Activated CD4-positive, CD25-positive, alpha-beta regulatory T cell (primary cell): ENCODE measurements around the gene ANKRD26.
"Not testable (repeated sequence)": the region's sequence is repeated elsewhere in the genome, so short reads cannot be mapped to it uniquely, and the experiment has no call there.

Experiments used
- DNase-seq, 4 experiments: peaks; one replicate each; lab custom pipeline; 2025; lab: John Stamatoyannopoulos, UW

The ANKRD26 gene

GRCh38 chr10:27099916-27100812, at the start of gene ANKRD26:
ANKRD26 (minus strand) TSS chr10:27100494; CDS start chr10:27100326, 168 bp downstream.
- peak; percentile 81 to 95 (median 91) for DNase-seq

DNA sequence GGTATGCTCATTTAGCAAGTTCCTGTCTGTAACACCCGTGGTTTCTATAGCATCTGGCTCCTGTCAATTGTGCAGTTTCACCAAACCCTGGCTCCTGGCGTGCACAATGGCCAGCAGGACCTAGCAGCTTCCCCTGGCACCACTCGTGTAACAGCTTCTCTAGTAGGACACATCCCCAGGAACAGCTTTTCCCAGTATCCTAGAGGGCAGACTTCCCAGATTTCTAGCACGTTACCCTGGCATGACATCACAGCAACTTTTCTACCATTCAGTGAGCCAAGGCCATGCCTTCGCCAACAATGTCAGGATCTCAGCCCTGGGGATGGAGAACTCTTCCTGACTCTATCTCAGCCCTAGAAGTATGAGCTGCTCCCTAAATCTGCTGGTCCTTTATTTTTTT, 47.4 kb upstream of the ANKRD26 start:
- DNase-seq, result no peak

DNA sequence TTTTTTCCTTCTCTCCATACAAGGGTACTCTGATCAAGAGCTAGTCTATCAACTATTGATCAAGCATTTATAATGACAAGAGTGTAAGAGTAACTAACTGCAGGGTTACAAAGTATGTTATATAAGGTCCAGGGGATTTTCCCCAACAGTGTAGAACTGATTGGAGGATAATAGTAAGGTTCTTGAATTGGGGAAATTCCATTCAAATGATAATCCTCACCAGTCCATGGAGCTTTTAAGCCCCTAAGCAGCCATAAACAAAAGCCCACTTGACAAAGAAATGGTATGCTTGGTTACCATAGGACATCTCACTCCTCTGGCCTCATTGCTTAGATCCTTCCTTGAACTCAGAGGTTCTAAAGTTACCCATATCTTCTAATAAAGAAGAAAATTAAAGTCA, 45.6 kb upstream of the ANKRD26 start:
- DNase-seq, result no peak

DNA sequence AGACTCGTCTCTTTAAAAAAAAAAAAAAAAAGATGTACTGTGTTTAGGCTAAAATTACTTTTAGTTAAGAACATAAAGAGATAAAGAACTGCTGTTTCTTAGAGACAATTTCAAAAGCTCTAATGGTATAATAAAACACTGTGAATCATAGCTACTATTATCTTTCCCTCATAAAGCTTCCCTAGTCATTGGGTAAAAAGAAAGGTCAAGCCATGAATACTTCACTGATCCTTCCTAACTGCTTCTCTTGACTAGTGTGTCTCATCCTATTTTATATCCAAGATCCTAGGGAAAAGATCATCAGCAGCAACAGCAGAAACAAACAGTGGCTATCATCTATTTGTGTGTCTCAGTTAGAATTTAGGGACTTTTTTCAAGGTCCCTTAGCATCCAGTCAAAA, 43.4 kb upstream of the ANKRD26 start:
- DNase-seq, result no peak

- no peak for DNase-seq
Measured at GRCh38 chr10:27138277-27138676, 38.0 kb upstream of the ANKRD26 start.

DNA sequence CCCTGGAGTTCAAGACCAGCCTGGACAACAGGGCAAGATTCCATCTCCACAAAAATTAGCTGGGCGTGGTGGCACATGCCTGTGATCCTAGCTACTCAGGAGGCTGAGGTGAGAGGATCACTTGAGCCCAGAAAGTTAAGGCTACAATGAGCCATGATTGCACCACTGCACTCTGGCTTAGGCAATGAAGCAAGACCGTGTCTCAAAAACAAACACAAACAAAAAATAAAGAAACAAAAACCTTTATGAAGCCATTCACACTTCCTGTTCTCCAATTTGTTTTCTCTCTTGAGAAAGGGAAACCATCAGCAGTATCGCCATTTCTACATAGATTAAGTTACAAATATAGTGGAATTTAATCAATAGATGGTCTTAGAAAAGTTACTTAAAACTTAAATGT, 34.1 kb upstream of the ANKRD26 start:
- no peak for DNase-seq

- DNase-seq, result no peak
Measured at GRCh38 chr10:27108165-27108564, 7.9 kb upstream of the ANKRD26 start.

- DNase-seq, result no peak
Measured at GRCh38 chr10:27104919-27105318, 4.6 kb upstream of the ANKRD26 start.

DNA sequence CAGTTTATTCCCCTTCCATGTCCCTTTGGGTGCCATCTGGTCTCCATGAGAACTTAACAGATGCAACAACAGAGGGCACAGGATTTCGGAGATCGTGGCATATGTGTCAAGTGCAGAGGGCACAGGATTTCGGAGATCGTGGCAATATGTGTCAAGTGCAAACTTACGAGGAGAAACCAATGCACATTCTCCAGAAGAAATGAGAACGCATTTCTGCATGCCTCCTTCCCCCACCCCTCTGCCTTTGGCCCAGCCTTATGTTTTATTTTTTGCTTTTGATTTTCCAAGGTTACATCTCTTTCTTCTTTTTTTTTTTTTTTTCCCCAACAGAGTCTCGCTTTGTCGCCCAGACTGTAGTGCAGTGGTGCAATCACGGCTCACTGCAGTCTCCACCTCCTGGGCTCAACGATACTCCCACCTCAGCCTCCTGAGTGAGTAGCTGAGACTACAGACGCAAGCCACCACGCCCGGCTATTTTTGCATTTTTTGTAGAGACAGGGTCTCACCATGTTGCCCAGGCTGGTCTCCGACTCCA, 586 bp upstream of the ANKRD26 start:
- DNase-seq, result no peak

DNA sequence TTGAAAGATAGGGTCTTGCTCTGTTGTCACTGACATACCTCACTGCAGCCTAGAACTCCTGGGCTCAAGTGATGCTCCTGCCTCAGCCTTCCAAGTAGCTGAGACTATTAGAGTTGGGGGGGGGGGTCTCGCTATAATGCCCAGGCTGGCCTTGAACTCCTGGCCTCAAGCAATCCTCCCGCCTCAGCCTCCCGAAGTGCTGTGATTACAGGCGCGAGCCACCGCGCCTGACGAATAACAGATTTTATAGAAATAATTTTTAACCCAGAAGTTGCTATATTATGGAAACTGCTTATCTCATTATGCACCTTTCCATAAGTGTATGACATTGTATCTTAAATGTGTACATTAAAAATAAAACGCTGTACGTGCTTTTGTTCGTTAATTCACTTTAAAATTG, 846 bp downstream of the ANKRD26 start:
- DNase-seq, result no peak

- DNase-seq, result no peak
Measured at GRCh38 chr10:27088119-27089044, 11.9 kb downstream of the ANKRD26 start.

DNA sequence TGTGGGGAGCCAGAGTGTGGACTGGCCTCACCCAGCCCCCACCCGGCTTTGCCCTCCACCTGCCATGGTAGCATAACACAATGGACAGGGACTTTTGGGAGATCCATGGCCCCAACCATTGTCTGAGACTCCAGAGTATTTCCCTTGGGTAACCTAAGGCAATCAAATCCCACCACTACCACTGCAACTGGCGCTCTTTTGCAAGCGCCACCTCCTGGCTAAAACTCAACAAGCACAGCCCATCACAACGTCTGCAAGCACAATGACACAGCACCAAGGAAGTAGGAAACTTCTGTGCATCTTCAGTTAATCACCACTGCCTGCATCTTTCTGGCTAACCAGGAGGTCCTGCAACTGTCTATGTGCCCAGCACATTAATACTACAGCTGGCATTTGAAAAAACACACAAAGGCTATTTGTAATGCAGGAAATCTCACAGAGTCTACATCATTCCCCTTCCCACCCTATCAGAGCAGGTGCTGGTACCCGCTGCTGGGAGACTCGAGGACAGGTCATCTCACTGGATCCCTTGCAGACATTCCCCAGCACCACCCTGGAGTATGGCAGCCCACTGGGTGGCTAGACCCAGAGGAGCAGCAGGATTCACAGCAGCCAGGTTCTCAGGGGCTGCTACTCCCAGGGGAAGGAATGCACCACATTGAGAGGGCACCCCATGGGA, 27.7 kb downstream of the ANKRD26 start:
- DNase-seq, result no peak

GRCh38 chr10:27068217-27068891, 31.9 kb downstream of the ANKRD26 start:
- DNase-seq, result no peak

DNA sequence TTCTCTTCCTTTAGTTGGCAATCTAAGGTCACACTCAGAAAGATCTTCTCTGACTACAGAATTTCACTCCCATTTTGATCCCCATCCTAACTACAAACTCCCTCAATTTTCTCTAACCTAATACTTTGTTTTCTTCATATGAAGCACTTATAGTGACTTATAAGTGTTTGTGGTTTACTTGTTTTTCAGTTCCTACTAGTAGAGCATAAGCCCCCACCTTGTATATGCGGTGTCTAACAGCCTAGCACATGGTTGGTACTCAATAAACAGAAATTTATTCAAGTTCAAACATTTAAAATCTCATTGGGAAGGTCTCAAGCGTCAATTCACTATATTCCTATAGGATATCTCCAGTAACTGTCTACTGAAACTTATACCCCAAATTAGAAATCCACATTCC, 35.2 kb downstream of the ANKRD26 start:
- no peak for DNase-seq

GRCh38 chr10:27052656-27053055, 47.6 kb downstream of the ANKRD26 start:
- DNase-seq, result no peak

DNA sequence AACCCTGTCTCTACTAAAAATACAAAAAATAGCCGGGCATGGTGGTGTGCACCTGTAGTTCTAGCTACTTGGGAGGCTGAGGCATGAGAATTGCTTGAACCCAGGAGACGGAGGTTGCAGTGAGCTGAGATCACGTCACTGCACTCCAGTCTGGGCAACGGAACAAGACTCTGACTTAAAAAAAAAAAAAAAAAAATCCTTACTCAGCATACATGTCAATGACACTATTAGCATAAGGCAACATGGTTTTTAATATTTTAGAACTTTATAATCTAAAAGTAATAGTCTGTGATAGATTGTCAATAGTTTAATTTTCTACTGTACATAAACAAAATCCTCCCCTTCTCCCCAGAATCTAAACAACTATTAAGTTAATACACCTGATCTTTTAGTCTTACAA, 55.0 kb downstream of the ANKRD26 start:
- DNase-seq, result not testable (repeated sequence)

GRCh38 chr10:27041196-27041595, 59.1 kb downstream of the ANKRD26 start:
- no peak for DNase-seq

- no peak for DNase-seq
Measured at GRCh38 chr10:27038168-27038567, 62.1 kb downstream of the ANKRD26 start.

DNA sequence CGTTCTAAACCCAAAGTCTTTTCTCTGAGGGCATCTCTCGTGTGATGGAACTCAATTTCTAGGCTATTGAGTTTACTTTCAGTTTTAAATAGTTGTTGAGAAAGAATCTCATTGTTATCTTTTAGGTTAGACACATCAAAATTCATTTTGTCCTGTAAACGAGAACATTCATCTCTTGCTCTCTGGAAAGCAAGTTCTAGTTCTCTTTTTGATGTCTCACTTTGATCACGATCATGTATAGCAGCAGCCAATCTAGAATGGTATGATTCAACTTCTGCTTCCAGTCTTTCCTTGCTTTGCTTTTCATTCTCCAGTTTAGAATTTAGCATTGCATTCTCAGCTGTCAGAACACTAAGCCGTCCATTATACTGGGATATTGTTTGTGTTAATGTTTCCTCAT, 65.1 kb downstream of the ANKRD26 start:
- DNase-seq, result no peak

DNA sequence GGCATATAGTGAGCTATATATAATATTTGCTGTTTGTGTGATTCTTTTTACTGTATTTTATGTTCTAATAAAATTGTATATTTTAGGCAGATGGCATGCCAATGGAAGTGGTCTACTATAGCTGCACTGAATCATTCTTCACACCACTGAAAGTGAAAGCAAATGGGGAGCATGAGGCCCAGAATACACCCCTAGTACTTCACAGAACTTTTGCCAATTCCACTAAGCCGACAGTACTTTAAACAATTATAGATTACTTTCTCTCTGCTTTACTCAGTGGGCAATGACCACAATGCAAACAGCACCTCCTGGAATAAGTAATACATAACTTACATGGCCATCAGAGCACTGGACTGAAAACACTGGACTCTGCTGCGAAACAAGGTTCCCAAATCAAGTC, 70.2 kb downstream of the ANKRD26 start:
- DNase-seq, result no peak

DNA sequence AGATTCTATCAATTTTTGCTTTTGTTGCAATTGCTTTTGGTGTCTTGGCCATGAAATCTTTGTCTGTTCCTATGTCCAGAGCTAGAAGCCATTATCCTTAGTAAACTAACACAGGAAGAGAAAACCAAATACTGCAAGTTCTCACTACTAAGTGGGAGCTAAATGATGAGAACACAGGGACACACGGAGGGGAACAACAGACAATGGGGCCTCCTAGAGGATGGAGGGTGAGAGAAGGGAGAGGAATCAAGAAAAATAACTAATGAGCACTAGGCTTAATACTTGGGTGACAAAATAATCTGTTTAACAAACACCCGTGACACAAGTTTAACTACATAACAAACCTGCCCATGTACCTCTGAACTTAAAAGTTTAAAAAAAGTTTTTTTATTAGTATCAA, 78.2 kb downstream of the ANKRD26 start:
- no peak for DNase-seq
